ENCODE data around the gene GIT2. TPM values are rescaled to one million over a fixed set of nuclear protein-coding genes. Genes with fewer than 3 reads are reported as not detected.

The GIT2 gene
- total and polyA plus RNA-seq, 9 donors = 17.4 to 58.8 (median 43.7) TPM

DNA sequence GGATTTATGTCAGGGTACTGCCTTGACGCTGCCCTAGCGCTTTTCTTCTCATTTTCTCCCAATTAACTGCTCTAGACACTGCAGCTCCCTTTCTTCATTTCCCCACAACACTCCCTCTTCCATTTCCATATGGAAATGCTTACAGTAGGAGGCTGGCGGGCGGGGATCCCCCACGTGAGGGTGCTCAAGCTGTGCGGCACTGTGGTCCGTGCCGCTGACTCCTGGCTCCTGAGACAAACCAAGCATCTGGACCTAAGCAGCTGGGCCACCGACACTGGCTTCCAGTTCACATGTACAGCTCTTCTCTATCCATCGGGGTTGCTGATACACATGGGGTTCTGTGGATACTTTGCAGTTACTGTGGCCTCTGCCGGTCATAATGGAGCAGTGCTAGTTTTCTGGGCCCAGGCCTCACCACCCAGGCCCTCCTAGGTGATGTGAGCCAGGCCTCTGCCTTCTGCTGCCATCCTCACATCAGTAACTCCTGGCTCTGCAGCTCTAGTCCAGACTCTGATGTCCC, 75.8 kb downstream of the GIT2 start:
- Histone ChIP-seq H3K27me3 (no peaks in the 10 kb centered on the region), H3K36me3 (no peaks in the 10 kb centered on the region), H3K27ac (no peak overlapping the region), H3K4me3 (no peak overlapping the region), H3K9me3 (no peaks in the 10 kb centered on the region), H3K4me1 (ENCODE audit: insufficient read depth) (no peaks in the 10 kb centered on the region)
- no peak for DNase-seq
- WGBS, 3 donors = 83 to 90% (median 87%) methylated on average over 11 of the region's 11 CpGs
- intact Hi-C loops (cut with DNase I) = no loop called here
- TF ChIP-seq EP300 (IDR thresholded peaks at IDR 0.05) (no peak), POLR2A (IDR thresholded peaks at IDR 0.05) (no peak)
- TF ChIP-seq, protein P1, sequence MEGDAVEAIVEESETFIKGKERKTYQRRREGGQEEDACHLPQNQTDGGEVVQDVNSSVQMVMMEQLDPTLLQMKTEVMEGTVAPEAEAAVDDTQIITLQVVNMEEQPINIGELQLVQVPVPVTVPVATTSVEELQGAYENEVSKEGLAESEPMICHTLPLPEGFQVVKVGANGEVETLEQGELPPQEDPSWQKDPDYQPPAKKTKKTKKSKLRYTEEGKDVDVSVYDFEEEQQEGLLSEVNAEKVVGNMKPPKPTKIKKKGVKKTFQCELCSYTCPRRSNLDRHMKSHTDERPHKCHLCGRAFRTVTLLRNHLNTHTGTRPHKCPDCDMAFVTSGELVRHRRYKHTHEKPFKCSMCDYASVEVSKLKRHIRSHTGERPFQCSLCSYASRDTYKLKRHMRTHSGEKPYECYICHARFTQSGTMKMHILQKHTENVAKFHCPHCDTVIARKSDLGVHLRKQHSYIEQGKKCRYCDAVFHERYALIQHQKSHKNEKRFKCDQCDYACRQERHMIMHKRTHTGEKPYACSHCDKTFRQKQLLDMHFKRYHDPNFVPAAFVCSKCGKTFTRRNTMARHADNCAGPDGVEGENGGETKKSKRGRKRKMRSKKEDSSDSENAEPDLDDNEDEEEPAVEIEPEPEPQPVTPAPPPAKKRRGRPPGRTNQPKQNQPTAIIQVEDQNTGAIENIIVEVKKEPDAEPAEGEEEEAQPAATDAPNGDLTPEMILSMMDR (IDR thresholded peaks at IDR 0.05) = no peak

DNA sequence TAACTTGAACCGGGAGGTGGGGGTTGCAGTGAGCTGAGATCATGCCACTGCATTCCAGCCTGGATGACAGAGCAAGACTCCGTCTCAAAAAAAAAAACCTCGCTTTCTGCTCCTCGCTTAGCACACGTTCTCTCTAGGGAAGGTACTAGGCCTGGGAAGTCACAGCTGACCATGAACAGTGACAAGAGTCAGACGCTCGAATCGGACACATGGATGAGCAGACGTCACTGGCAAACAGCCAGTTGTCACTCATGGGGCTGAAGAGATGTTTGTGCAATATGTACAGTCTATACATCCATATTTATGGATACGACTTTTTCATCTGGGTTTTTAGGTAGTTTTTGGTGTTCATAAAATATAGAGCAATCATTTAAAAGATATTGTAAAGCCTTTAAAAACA, 76.7 kb downstream of the GIT2 start:
- Histone ChIP-seq H3K9me3 (no peaks in the 10 kb centered on the region), H3K27me3 (no peaks in the 10 kb centered on the region), H3K4me1 (ENCODE audit: insufficient read depth) (no peaks in the 10 kb centered on the region), H3K27ac (no peak overlapping the region), H3K36me3 (no peaks in the 10 kb centered on the region), H3K4me3 (no peak overlapping the region)
- 73 to 81% (median 76%) methylated on average over 10 of the region's 10 CpGs for WGBS, 3 donors
- intact Hi-C loops (cut with DNase I) = no loop called here
- DNase-seq = no peak
- TF ChIP-seq, protein P1 (IDR thresholded peaks at IDR 0.05) = no peak
- no peak for TF ChIP-seq EP300 (IDR thresholded peaks at IDR 0.05)

DNA sequence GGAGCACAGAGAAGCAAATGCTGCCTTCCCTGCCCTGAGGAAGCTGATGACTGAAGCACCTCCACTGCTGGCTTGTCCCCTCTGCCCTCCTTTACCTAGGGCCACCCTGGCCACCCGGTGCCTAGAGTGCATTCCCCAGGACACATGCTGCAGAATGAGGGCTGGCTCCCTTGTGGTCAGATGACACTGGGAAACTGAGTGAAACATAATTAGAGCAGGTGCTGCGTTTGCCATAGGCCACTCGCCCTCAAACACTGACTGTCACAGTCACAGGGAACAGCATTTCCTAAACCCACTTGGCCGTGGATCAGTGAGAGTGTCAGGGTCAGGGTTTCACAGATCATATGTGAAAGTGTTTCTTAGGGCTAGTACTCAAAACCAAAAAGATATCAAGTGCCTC, 80.1 kb downstream of the GIT2 start:
- Histone ChIP-seq H3K9me3 (no peaks in the 10 kb centered on the region), H3K4me1 (ENCODE audit: insufficient read depth) (no peaks in the 10 kb centered on the region), H3K36me3 (no peaks in the 10 kb centered on the region), H3K27me3 (no peaks in the 10 kb centered on the region), H3K27ac (no peak overlapping the region), H3K4me3 (no peak overlapping the region)
- DNase-seq = no peak
- no peak for TF ChIP-seq POLR2A (IDR thresholded peaks at IDR 0.05)
- TF ChIP-seq, protein P1 (IDR thresholded peaks at IDR 0.05) = no peak
- 82 to 85% (median 84%) methylated on average over 4 of the region's 4 CpGs for WGBS, 3 donors
- intact Hi-C loops (cut with DNase I) = no loop called here

DNA sequence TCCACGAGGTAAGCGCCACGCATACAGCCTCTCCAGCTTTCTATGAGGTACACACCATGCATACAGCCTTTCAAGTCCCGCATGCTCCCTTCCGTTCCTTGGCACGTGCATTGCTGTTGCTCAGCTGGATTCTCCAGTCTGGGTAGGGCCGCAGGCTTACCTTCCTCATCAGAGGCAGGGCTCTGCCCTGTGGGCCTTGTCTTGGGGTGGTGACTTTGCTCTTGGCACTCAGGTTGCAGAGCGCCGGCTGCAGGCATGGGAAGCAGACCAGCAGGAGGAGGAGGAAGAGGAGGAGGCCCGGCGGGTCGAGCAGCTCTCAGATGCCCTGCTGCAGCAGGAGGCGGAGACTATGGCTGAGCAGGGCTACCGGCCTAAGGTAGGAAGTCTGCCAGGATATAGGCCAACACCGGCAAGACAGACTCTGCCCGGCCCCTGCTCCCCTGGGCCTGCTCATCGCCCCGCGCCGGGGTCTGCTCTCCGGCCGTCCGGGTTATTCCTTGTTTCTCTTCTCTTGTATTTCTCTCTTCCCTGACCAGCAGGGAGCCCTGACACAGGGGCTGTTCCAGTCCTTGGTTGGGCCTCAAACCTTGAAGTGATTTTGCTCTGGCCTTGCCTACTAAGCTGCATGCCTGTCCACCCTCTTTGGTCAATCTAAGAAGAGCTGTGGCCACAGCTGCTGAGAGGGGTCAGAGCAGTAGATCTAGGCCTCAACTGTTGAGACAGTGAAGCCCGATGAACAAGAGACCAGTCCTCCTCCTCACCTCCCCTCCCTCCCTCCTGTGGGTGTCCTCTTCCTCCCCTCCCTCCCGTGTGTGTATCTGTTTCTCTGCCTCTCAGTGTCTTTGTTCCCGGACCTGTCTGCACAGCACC, 80.8 kb downstream of the GIT2 start:
- intact Hi-C loops (cut with DNase I) = no loop called here
- no peak for DNase-seq

DNA sequence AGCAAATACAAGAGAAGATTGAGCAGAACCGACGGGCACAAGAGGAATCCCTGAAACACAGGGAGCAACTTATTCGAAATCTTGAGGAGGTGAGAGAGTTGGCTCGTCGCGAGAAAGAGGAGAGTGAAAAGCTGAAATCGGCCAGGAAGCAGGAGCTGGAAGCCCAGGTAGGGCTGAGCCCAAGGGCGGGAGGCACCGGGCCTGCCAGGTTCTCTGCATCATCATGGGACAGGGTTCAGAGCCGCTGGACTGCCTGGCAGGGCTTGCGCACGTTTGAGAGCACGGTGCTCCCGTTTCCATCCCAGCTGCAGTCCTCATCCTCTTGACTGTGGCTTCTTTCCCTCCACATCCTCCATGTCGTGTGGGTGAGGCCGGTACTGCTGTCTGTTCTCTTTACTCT, 81.7 kb downstream of the GIT2 start:
- no peaks in the 10 kb centered on the region for H3K27me3 ChIP-seq

More for the DNA sequence above, 80.8 kb downstream of the GIT2 start:
- no peak overlapping the region for H3K27ac ChIP-seq
- no peaks in the 10 kb centered on the region for H3K9me3 ChIP-seq
- H3K4me3 ChIP-seq = no peak overlapping the region
- no peaks in the 10 kb centered on the region for H3K4me1 ChIP-seq (ENCODE audit: insufficient read depth)
- H3K27me3 ChIP-seq = no peaks in the 10 kb centered on the region
- WGBS, 3 donors = 76 to 81% (median 77%) methylated on average over 26 of the region's 26 CpGs
- no peak for TF ChIP-seq EP300 (IDR thresholded peaks at IDR 0.05)
- H3K36me3 ChIP-seq = no peaks in the 10 kb centered on the region

More for the DNA sequence above, 81.7 kb downstream of the GIT2 start:
- Histone ChIP-seq H3K36me3 (no peaks in the 10 kb centered on the region), H3K9me3 (no peaks in the 10 kb centered on the region), H3K4me1 (ENCODE audit: insufficient read depth) (no peaks in the 10 kb centered on the region), H3K4me3 (no peak overlapping the region), H3K27ac (no peak overlapping the region)
- WGBS, 3 donors = 91 to 92% (median 91%) methylated on average over 16 of the region's 16 CpGs
- DNase-seq = no peak
- TF ChIP-seq POLR2A (IDR thresholded peaks at IDR 0.05) (no peak), EP300 (IDR thresholded peaks at IDR 0.05) (no peak)
- TF ChIP-seq, protein P1 (IDR thresholded peaks at IDR 0.05) = no peak
- intact Hi-C loops (cut with DNase I) = no loop called here
